Middle frontal gyrus (tissue), 1 donor: ENCODE measurements around the gene CTH.
"Not testable (repeated sequence)": the region's sequence is repeated elsewhere in the genome, so short reads cannot be mapped to it uniquely, and the experiment has no call there.

Experiments used
- DNase-seq: peaks from one replicate; pipeline ENCODE4 v3.0.0-alpha.2; 2015; ENCODE audit warnings: low spot score; ENCODE audit errors: extremely low spot score

CTH gene

DNA sequence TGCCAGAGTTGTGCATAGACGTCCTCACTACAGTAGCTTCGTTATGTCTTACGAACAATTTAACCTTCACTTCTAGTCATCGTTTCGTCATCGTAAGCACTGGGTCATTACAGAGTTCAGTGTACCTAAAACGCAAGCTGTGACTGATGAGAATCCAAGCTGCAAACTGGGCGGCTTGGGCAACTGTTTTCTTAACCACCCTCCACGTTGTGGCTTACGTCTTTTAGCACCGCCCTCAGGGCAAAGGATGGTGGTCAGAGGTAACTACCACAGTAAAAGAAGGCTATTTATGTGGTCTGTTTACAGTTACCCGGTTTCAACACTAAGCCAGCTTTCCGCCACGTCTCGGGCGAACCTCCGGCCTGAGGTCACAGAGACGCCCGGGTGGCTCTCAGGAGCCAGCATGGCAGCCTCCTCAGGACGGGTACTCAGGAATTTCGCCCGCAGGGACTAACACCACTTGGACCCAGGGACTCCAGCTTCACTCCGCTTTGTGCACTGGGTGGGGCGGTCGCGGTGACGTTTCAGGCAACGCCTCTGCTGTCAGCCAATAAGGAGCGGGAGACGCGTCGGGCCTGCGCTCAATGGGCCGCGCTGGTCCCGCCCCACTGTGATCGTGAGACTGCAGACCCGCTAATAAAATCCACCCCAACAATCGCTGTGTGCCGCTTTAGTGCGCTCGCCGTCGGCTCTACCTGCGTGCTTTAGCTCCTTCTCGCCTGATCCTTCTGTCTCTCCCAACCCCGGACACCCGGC, at the start of gene CTH:
Gene CTH (plus strand): TSS at position 665 of the 756 bp plus-strand sequence. CDS start 148 bp downstream, outside the sequence.
- peak; percentile 94 for DNase-seq

DNA sequence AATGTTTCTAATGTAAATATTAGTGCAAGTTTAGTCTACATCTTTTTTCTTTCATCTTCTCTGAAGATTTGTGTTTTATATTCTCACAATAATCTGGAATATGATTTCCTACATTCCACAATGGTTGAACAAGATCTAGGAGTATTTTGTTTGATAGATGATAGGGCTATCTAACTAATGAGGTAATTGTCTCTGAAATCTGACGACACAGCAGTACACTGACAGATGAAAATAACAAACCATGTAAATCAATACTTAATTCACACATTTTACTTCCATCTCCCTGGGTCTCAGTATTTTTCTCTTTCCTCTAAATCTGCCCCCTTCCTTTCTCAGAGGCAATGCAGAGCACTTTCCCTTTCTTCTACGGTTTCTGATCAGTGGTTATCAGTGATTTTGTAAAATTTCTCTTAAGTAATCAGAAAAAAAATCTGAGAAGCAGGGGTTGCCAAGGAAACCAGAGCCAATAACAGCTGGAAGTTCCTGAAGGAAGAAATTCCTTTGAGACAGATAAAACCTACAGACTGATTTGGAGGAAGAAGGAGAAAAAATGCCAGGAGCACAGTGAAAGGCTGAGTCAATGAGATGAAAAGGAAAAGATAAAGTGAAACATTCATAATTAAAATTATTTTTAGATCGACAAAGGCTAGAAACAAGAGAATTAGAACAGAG, 49.2 kb upstream of the CTH start:
- no peak for DNase-seq

DNA sequence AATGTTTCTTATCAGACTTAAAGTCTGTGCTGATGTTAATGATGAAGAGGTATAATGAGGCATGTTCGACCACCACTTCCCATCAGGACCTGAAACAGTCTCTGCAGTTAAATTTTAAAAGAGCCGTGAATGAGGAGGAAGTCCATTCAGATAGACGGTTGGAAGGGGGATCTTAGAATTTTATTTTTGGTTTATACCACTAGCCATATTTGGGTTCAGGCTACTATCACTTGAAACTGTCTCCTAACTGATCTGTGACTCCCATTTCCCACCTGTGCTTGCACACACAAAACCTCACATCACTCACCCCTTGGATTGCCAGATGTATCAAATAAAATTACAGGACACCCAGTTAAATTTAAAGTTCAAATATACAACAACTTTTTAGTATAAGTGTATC, 46.6 kb upstream of the CTH start:
- no peak for DNase-seq

DNA sequence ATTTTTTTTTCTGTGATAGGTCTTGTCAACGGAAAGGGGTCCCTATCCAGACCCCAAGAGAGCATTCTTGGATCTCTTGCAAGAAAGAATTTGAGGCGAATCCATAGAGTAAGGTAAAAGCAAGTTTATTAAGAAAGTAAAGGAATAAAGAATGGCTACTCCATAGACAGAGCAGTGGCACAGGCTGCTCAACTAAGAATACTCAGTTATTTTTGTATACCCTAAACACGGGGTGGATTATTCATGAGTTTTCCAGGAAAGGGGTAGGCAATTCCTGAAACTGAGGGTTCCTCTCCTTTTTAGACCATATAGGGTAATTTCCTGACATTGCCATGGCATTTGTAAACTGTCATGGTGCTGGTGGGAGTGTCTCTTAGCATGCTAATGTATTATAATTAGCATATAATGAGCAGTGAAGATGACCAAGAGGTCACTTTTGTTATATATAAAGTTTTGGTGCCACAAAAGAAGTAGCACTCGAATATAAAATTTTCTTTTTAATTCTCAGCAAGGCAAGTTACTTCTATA, 44.6 kb upstream of the CTH start:
- not testable (repeated sequence) for DNase-seq

DNA sequence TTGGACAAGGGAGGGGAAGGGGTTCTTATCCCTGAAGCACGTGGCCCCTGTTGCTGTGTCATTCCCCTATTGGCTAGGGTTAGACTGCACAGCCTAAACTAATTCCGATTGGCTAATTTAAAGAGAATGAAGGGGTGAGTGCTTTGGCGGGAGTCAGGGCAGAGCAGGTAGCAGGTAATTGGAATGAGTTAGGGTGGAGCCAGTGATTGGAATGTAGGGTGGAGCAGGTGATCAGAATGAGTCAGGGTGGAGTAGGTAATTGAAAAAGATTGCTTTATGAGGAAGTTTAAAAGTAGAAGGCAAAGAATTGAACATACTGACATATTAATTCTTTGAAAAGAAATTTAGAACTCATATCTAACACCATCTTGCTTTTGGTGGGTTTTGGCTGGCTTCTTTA, 44.1 kb upstream of the CTH start:
- DNase-seq = not testable (repeated sequence)

DNA sequence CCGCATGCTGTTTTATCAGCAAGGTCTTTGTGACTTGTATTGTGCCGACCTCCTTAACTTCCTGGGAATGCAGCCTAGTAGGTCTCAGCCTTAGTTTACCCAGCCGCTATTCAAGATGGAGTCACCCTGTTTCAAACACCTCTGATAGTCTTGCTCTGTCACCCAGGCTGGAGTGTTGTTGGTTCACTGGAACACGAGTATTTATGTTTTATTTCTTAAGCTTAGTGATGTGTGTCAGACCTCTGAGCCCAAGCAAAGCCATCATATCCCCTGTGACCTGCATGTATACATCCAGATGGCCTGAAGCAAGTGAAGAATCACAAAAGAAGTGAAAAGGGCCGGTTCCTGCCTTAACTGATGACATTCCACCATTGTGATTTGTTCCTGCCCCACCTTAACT, 43.7 kb upstream of the CTH start:
- DNase-seq = not testable (repeated sequence)

DNA sequence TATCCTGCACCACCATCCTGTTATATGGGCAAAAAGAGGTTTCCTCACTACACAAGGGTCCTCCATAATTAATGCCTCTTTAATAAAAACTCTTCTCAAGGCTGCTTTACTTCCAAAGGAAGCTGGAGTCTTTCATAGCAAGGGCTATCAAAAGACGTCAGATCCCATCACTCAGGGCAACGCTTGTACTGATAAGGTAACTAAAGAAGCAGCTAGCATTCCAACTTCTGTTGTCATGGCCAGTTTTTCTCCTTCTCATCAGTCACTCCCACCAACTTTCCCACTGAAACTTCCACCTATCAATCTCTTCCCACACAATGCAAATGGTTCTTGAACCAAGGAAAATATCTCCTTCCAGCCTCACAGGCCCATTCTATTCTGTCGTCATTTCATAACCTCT, 39.5 kb upstream of the CTH start:
- DNase-seq = not testable (repeated sequence)

DNA sequence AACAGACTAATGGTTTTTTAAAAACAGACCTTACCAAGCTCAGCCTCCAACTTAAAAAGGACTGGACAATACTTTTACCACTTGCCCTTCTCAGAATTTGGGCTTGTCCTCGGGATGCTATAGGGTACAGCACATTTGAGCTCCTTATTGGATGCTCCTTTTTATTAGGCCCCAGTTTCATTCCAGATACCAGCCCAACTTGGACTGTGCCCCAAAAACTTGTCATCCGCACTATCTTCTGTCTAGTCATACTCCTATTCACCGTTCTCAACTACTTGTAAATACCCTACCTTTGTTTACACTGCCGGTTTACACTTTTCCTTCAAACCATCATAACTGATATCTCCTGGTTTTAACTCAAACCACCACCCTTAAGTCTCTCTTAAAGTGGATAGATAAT, 38.6 kb upstream of the CTH start:
- DNase-seq = no peak

DNA sequence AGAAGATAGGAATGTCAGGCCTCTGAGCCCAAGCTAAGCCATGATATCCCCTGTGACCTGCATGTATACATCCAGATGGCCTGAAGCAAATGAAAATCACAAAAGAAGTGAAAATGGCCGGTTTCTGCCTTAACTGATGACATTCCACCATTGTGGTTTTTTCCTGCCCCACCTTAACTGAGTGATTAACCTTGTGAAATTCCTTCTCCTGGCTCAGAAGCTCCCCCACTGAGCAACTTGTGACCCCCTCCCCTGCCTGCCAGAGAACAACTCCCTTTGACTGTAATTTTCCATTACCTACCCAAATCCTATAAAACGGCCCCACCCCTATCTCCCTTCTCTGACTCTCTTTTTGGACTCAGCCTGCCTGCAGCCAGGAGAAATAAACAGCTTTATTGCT, 37.5 kb upstream of the CTH start:
- DNase-seq = not testable (repeated sequence)

DNA sequence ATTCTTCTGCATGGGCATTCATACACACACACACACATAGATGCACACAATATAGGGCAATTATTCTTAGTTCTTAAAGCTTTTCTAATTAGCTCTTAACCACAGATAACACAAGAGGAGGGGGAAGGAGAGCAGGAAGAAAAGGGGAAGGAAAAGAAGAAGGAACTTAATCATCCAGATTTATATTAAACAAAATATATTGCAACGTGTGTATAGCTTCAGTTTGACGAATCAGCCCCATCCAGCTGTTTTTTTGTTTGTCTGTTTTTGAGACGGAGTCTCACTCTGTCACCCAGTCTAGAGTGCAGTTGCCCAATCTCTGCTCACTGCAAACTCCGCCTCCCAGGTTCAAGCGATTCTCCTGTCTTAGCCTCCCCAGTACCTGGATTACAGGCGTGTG, 34.9 kb upstream of the CTH start:
- DNase-seq = no peak

DNA sequence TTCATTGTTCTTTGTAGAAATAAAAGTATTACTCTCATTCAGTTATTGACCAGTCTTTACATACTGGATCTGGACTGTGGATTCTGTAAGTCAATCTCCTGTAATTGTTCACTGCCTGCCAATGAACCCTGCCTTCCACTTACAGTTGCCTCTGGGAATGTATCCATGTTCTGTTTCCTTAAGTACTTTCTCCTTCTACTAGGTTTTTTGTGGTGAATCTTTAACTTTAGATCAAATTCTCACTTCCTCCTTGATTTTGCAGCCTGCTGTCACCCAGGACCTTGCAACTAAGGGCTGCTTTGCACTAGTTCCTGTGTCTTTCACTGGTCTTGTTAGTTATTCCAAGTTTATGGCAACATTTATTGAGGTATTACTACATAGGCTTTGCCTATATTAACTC, 28.4 kb upstream of the CTH start:
- DNase-seq = no peak

DNA sequence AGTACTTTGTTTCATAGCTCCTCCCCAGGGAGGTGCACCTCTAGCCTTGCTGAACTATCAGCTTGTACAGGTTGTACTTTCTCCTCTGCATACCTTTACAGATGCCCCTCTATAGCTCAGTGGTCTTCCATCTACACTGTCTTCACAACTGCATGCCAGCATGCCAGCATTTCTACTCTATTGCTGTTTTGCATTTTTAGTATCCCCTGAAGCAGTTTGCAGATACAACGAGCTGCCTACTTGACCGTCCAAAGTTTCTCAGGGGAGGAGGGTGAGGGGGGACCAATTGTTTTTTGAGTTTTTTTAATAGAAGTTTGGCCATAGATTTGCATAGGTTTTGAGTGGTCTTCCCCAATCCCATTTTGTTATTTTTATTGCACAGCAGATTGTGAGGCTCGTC, 27.6 kb upstream of the CTH start:
- no peak for DNase-seq

DNA sequence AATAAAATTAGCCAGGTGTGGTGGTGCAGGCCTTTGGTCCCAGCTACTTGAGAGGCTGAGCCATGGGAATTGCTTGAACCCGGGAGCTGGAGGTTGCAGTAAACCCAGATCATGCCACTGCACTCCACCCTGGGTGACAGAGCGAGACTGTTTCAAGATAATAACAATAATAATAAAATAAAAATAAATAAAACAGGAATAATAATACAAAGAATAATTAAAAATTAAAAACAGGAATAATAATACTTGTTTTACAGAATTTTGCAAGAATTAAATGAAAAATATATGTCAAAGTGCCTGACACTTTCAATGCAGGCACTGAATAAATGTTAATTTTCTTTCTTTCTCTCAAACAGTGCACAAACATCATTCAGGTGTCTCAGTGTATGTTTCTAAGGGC, 26.5 kb upstream of the CTH start:
- no peak for DNase-seq

DNA sequence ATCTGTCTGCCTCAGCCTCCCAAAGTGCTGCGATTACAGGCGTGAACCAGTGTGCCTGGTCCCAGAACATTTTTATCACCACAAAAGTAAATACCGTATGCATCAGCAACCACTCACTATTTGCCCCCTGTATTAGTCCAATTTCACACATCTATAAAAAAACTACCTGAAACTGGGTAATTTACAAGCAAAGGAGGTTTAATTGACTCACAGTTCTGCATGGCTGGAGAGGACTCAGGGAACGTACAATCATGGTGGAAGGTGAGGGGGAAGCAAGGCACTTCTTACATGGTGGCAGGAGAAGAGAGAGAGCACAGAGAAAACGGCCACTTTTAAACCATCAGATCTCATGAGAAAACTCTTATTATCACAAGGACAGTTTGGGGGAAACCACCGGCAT, 25.6 kb upstream of the CTH start:
- no peak for DNase-seq

DNA sequence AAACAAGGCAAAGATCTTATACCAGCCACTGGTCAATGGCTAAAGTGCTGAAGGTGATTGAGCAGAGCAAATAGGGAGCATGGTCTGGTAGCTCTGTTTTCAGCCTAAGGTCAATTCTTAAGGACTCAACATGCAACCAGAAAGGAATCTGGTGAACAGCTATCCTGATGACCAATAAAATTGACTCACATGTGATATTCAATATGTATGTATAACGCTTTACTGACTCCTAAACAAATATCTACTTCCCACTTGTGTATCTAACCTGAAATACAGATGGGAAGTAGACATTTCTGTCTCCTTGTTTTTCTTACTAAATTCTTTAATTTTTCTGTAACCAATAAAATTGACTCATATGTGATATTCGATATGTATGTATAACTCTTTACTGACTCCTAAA, 24.9 kb upstream of the CTH start:
- no peak for DNase-seq

DNA sequence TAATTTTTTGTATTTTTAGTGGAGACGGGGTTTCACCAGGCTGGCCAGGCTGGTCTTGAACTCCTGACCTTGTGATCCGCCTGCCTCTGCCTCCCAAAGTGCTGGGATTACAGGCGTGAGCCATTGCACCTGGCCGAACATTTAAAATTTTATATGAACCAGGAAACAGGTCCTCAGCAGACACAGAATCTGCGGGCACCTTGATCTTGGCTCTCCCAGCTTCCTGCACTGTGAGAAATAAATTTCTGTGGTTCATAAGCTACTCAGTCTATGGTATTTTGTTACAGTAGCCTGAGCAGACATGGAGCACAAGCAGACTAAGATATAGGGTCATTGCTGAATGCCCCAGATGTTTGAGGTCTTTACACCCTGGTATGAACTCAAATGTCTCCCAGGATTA, 23.6 kb upstream of the CTH start:
- no peak for DNase-seq

DNA sequence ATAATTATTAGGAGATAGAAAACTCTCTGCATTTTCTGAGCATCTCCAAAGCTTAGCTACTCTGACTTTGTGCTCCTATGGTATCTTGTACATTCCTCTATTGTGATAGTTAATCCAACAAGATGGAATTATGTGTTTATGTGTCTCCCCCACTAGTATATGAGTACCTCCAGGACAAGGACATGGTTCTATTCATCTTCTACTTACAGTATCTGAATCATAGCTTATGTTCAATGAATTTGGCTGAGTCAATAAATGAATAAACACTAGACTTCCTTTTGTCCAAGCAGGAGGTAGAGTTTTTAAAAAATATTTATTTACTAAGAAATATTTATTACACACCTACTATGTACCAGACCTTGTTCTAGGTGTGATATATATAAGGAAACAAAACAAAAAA, 18.4 kb upstream of the CTH start:
- no peak for DNase-seq

DNA sequence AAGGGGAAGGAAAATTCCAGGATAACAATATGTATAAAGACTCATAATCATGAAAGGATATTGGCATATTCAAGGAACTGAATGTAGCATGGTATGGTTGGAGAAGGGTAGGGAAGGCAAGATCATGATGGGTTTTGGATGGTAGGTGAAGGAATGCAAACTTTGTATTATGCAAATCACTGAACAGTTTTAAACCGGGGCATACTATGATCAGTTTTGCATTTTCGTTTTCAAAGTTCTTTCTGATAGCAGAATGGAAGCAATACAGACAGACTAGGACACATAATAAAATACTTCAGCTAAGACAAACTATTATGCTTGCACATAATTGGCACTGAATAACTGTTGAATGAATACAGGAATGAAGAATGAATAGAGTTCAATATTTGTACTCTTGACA, 14.5 kb upstream of the CTH start:
- no peak for DNase-seq

DNA sequence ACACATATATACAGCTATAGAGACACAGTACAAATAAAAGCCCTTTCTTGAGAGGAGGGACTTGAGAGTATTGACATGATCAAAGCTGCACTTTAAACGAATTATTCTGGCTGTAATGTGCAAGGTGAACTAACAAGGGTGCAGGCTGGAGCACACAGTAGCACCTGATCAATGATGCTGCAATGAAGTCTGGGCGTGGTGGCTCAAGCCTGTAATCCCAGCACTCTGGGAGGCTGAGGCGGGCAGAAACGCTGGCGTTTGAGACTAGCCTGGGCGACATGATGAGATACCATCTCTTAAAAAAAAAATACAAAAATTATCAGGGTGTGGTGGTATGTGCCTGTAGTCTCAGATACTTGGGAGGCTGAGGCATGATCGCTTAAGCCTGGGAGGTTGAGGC, 14.1 kb upstream of the CTH start:
- no peak for DNase-seq

DNA sequence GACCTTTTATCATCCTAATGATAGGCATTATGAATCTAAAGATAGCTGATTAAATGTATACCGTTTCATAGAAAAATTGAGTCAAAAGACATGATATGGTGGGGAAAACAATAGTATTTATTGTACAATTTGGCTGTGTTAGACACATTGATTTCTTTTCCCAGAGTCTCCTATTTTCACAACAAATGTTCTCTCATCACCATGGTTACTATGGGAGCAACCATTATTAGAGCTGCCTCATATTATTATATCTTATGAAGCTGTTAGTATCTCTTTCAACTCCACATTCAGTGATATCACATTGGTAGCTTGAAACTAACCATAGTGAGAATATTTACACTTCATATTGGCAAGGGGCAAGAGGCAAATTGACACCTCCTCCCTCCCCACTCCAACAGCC, 10.7 kb upstream of the CTH start:
- DNase-seq = no peak

DNA sequence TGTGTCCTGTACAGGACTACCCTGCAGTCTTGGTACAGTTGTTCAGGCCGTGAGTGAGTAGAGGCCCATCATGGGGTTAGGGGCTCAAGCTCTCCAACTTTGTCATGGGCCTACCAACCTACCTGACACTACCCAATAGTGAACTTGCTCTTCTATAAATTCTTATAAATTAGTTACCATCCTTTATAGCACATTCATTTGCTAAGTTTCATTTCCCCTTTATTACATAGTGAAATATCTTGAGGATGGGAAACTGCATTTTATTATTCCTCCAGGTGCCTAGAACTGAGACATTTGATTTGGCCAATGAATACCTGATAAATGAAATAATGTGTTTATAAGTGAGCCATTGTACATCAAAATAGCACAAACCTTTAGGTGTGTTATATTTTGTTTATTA, 9.1 kb upstream of the CTH start:
- DNase-seq = no peak

DNA sequence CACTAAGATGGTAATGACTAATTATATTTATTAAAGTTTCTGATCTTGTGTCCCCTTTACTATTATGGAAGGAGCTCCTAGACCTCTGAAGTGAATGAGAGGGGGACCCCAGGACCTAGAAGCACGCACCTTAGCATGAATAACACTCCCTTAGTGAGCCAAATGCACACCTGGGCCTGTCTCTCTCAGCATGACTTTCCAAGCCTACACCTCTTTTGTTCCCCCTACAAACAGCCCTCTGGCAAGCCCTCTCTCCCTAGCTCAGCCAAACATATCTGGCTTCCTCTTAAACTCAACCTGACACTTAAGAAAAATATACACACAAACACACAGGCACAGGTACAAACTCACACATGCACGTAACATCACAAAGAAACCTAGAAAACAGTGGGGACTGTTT, 7.3 kb upstream of the CTH start:
- DNase-seq = no peak
